GM12873 (cell line): ENCODE data around the gene DLG2.

Source experiments
- CTCF ChIP-seq: IDR thresholded peaks from 2 replicates; pipeline ENCODE4 v1.5.1; 2012; ENCODE audit warnings: low read depth, mild to moderate bottlenecking, moderate library complexity, low read length, control low read depth; ENCODE audit not compliant: insufficient read depth; ENCODE audit errors: missing control alignments

DLG2 gene

DNA sequence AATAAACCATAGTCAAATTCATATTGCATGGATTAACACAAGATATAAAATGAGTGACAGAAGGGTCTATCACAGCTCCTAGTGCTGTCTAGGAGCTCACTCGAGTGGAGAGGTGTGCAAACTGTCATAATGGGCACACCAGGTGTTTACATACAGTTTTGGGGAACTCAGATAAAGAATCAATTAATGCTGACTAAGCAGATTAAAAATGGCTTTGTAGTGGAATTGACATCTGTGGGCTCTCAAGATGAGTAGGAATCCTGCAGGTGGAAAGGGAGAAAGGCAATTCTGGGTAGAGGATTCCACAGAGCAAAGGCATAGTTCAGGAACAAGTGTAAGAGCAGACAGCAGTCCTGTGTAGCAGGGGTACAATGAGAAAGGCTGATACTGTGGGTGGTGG is 1844.8 kb downstream of the DLG2 start:
- TF ChIP-seq CTCF: no peak

DNA sequence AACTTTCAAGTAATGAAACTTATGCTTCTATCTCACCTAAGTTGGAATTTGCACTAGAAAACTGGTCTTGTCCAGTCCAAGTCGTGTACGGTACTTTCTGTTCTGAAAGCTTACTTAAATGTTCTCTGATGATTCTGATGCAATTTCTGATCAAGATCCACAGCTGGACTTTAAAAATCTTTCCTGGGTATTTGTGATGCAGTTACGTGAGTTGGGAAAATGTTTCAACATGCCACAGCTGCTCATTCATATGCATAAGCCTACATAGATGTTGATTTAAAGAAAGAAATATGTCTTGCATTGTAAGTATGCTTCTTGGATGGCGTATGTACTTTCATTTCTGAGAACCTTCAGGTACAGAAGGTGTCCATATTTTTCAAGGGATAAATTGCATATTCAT is 1847.3 kb downstream of the DLG2 start:
- no peak for TF ChIP-seq CTCF

- no peak for TF ChIP-seq CTCF
Measured at GRCh38 chr11:83778596-83778995, 1848.5 kb downstream of the DLG2 start.

DNA sequence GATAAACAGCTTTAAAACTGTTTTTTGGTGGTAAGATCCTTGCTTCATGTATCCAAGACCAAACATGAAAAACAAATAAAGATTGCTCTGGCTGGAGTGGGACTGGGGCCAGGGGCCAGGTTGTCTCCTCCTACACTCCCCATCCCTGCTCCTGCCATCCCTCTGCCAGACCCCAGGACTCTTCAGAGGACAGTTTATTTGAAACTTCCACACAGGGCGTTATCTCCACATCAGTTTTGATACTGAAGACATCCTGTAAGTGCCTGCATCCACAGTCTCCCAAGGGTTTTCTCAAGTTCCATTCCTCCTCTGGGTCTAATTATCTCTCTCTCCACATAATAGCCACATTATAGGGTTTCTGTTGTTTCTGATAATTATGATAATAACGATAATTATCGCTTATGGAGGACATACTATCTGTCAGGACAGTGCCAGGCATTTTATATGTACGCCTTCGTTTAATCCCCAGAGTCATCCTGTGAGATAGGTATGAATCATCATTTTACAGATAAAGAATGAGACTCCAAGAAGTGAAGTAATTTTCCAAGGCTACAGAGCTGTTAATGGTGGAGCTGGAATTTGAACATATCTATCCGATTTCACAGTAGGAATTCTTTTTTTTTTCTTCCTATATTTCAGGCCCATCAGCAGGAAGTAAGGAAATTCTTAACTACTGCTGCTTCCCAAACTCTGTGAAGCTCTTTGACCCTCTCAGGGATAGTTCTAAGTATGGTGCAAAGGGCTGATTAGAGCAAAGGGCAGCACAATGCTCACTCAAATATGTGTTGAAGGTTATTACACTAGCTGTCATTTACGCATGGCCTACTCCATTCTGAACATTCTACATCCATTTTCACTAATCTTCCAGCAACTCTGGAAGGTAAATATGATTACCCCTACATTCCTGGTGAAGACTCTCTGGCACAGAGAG is 1852.9 kb downstream of the DLG2 start:
- TF ChIP-seq CTCF: no peak

DNA sequence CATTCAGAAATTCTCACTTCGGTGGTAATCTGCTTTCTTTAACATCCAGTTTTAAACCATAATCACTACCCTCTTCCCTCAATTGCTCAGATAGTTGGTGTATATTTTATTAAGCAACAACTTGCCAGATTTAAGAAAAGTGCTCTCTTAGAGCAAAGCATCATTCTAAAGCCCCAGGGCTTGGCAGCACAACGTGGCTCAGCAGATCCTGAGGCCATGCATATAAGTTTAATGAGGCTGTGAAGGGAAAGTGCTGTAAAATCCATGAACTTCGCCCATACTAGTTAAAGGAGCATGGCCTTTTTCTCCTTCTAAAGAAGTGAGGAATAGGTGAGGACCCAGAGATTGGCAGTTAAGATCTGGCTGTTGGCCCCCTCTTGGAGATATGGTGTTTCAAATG is 1858.7 kb downstream of the DLG2 start:
- TF ChIP-seq CTCF: no peak

- TF ChIP-seq CTCF: no peak
Measured at GRCh38 chr11:83766932-83767331, 1860.2 kb downstream of the DLG2 start.

GRCh38 chr11:83764643-83765042 is 1862.5 kb downstream of the DLG2 start:
- no peak for TF ChIP-seq CTCF
